Activated naive CD8-positive, alpha-beta T cell (primary cell): ENCODE data around the gene BMP6.

ENCODE experiments used
- H3K27ac Mint-ChIP-seq: one replicate; pipeline ENCODE4 v1.8.0; 2021; ENCODE audit warnings: mixed read lengths
- H3K27me3 Mint-ChIP-seq: one replicate; pipeline ENCODE4 v1.8.0; 2021; ENCODE audit warnings: mixed read lengths
- H3K36me3 Mint-ChIP-seq: one replicate; pipeline ENCODE4 v1.8.0; 2021; ENCODE audit warnings: mixed read lengths
- H3K4me1 Mint-ChIP-seq: one replicate; pipeline ENCODE4 v1.8.0; 2021; ENCODE audit warnings: low read depth, mixed read lengths
- H3K4me3 Mint-ChIP-seq: one replicate; pipeline ENCODE4 v1.8.0; 2021; ENCODE audit warnings: mild to moderate bottlenecking, mixed read lengths
- H3K9me3 Mint-ChIP-seq: one replicate; pipeline ENCODE4 v1.8.0; 2021; ENCODE audit warnings: low read depth, mixed read lengths

The BMP6 gene

DNA sequence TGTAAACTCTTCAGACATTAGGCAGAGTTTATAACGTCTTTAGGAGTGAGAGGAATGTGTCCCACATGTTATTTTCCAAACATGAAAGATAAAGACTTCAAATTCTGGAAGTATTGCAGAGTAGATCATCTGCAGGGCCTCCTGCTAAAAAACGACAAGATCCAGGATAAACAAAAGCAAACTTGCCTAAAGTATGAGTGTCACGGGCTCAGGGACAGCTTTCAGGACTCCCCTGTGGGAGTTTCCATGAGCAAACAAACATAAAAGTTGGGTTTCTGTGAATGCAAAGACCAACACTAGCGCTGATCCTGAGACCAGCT is 107.8 kb downstream of the BMP6 start:
- Mint-ChIP-seq H3K4me3 (no peak overlapping the region), H3K4me1 (no peaks in the 10 kb centered on the region), H3K9me3 (no peaks in the 10 kb centered on the region), H3K36me3 (no peaks in the 10 kb centered on the region), H3K27me3 (peaks cover 12% of the 10 kb centered on the region), H3K27ac (no peak overlapping the region)

DNA sequence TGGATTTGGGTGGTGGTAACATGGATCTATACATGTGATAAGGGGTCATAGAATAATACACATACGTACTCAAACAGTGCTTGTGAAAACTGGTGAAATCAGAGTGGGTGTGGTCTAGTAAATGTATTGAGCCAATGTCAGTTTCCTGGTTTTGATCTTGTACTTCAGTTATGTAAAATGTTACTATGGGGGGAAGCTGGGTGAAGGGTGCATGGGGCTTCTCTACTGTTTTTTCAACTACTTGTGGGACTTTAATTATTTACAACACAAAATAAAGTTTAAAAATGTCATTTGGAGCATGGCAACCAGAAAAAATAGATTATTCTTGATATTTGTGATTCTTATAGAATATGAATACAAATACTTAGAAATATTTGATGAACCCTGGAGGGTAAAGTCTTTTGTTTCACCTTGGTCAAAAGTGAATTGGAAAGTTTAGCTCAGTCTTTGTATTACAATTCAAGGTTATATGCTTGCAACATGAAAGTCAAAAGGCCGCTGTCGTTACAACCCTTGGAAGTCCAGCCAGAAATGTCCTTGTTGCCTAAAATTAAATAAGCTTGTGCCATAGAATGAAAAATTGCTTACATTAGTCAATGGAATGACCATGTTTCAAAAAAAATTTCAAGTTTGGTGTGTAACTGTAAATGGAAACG is 110.6 kb downstream of the BMP6 start:
- Mint-ChIP-seq H3K4me3 (no peak overlapping the region), H3K9me3 (no peaks in the 10 kb centered on the region), H3K36me3 (no peaks in the 10 kb centered on the region), H3K4me1 (no peaks in the 10 kb centered on the region), H3K27ac (no peak overlapping the region), H3K27me3 (peaks cover 5% of the 10 kb centered on the region)

- no peaks in the 10 kb centered on the region for H3K4me1 Mint-ChIP-seq
- H3K27me3 Mint-ChIP-seq: peaks cover 7% of the 10 kb centered on the region
- H3K27ac Mint-ChIP-seq: no peak overlapping the region
- H3K9me3 Mint-ChIP-seq: no peaks in the 10 kb centered on the region
- no peak overlapping the region for H3K4me3 Mint-ChIP-seq
- no peaks in the 10 kb centered on the region for H3K36me3 Mint-ChIP-seq
These were observed 116.0 kb downstream of the BMP6 start for GRCh38 chr6:7841781-7842468.

GRCh38 chr6:7846966-7847818 is 121.3 kb downstream of the BMP6 start:
- Mint-ChIP-seq H3K9me3 (peaks cover 5% of the 10 kb centered on the region), H3K27me3 (peaks cover 5% of the 10 kb centered on the region), H3K4me1 (no peaks in the 10 kb centered on the region), H3K4me3 (no peak overlapping the region), H3K27ac (no peak overlapping the region), H3K36me3 (no peaks in the 10 kb centered on the region)

DNA sequence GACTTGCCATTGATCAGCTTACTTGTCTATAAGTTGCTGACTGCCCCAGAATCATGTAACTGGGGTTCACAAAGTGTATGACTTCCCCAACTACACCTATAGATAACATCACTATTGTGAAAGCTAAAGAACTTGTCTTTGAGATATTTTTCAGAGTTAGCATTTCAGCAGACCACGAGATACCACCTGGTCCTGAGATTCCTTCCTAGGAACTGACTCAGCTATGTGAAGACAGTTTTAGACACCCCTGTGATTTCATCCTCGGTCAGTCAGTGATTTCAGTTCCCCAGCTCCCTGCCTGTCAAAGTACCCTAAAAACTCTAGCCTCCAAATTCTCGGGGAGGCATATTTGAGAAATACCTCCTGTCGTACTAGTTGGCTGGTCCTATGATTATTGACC is 122.3 kb downstream of the BMP6 start:
- H3K27me3 Mint-ChIP-seq: peaks cover 5% of the 10 kb centered on the region
- H3K4me3 Mint-ChIP-seq: no peak overlapping the region
- H3K9me3 Mint-ChIP-seq: peaks cover 12% of the 10 kb centered on the region
- no peaks in the 10 kb centered on the region for H3K4me1 Mint-ChIP-seq
- H3K27ac Mint-ChIP-seq: no peak overlapping the region
- H3K36me3 Mint-ChIP-seq: peaks cover 2% of the 10 kb centered on the region

DNA sequence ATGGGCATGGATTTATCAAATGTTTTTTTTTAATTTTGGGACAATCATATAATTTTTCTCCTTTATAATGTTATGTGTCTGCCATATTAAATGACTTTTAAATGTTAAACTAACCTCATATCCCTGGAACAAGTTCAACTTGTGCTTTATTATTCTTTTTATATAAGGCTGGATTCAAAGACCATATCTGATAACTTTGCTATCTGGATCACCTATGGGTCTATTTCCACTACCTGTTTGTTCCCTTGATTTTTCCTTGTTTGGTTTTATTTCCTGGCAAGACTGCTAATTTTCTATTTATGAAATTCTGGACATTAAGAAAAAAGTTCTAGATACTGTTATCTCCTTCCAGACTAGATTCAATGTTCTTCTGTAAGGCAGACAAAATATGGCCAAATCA is 125.9 kb downstream of the BMP6 start:
- H3K36me3 Mint-ChIP-seq: peaks cover 2% of the 10 kb centered on the region
- no peak overlapping the region for H3K4me3 Mint-ChIP-seq
- no peaks in the 10 kb centered on the region for H3K27me3 Mint-ChIP-seq
- peaks cover 13% of the 10 kb centered on the region for H3K9me3 Mint-ChIP-seq
- no peaks in the 10 kb centered on the region for H3K4me1 Mint-ChIP-seq
- no peak overlapping the region for H3K27ac Mint-ChIP-seq

DNA sequence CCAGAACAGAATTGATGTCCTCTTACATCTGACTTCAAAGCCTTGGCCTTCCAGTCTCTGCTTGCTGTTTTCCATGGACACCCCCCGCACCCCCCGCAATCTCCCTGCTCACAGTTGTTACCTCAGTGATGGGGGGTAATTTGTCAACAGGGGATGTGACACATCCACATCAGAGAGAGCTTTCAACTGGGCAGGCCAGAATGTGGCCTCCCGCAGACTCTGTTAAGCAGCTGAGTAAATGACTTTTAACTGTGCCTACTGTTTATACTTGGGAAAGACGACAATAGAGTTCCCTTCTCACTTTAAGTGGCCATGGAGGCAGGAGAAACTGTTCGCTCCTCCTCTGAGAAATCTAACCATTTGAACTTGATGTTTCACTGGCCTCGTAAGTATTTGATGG is 133.7 kb downstream of the BMP6 start:
- H3K9me3 Mint-ChIP-seq: no peaks in the 10 kb centered on the region
- H3K27me3 Mint-ChIP-seq: peaks cover 5% of the 10 kb centered on the region
- no peaks in the 10 kb centered on the region for H3K36me3 Mint-ChIP-seq
- no peak overlapping the region for H3K27ac Mint-ChIP-seq
- no peaks in the 10 kb centered on the region for H3K4me1 Mint-ChIP-seq
- H3K4me3 Mint-ChIP-seq: no peak overlapping the region

- Mint-ChIP-seq H3K36me3 (no peaks in the 10 kb centered on the region), H3K4me1 (no peaks in the 10 kb centered on the region), H3K27ac (no peak overlapping the region), H3K9me3 (no peaks in the 10 kb centered on the region), H3K4me3 (no peak overlapping the region), H3K27me3 (no peaks in the 10 kb centered on the region)
These were observed 139.9 kb downstream of the BMP6 start for GRCh38 chr6:7865781-7866180.

GRCh38 chr6:7866526-7866925 is 140.6 kb downstream of the BMP6 start:
- H3K27ac Mint-ChIP-seq: no peak overlapping the region
- no peaks in the 10 kb centered on the region for H3K4me1 Mint-ChIP-seq
- H3K9me3 Mint-ChIP-seq: no peaks in the 10 kb centered on the region
- no peaks in the 10 kb centered on the region for H3K27me3 Mint-ChIP-seq
- H3K36me3 Mint-ChIP-seq: no peaks in the 10 kb centered on the region
- H3K4me3 Mint-ChIP-seq: no peak overlapping the region

DNA sequence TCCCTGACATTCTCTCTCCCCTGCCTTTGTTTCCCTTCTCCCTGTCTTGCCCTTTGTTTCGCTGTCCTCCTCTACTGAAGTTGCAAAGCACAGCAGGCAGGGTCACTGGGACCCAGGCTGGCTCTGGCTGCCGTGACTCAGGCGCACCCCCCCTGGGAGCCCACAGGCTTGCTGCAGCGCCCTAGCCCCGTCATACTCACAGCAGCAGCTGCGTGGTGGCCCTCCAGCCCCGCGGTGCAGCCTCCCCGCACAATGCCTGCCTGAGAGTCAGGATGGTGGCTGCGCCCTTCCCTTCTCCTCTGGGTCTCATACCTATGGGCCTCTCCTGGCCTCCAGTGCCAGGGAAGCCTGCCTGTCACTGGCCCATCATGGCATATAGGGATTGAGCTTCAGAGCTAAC is 143.0 kb downstream of the BMP6 start:
- Mint-ChIP-seq H3K27ac (no peak overlapping the region), H3K27me3 (no peaks in the 10 kb centered on the region), H3K4me3 (no peak overlapping the region), H3K9me3 (peaks cover 9% of the 10 kb centered on the region), H3K4me1 (no peaks in the 10 kb centered on the region), H3K36me3 (no peaks in the 10 kb centered on the region)

- Mint-ChIP-seq H3K4me3 (no peak overlapping the region), H3K4me1 (no peaks in the 10 kb centered on the region), H3K27me3 (no peaks in the 10 kb centered on the region), H3K9me3 (peaks cover 4% of the 10 kb centered on the region), H3K27ac (no peak overlapping the region), H3K36me3 (peaks cover 17% of the 10 kb centered on the region)
These were observed 152.6 kb downstream of the BMP6 start for GRCh38 chr6:7878401-7878964.

- H3K27ac Mint-ChIP-seq: no peak overlapping the region
- no peaks in the 10 kb centered on the region for H3K27me3 Mint-ChIP-seq
These were observed 153.1 kb downstream of the BMP6 start for GRCh38 chr6:7879043-7879442.

DNA sequence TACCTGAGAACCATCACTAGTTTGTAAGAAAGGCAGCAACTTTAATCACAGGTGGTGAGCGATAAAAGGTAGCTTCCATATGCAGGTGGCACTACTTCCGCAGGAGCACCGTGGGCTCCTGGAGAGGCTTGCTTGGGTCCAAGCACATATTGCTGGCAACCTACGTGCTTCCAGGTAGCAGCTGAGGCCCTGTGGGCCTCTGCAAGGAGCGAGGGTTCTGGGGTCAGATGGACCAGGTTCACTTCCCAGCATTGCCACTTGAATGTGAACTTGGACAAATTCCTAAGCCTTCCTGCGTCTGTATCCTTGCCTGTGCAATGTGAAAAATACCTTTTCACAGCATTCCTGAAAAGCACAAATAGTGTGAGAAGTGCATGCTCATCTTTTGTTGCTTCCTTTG is 153.7 kb downstream of the BMP6 start:
- no peaks in the 10 kb centered on the region for H3K9me3 Mint-ChIP-seq
- peaks cover 28% of the 10 kb centered on the region for H3K36me3 Mint-ChIP-seq
- no peak overlapping the region for H3K4me3 Mint-ChIP-seq
- no peaks in the 10 kb centered on the region for H3K27me3 Mint-ChIP-seq
- no peak overlapping the region for H3K27ac Mint-ChIP-seq
- H3K4me1 Mint-ChIP-seq: no peaks in the 10 kb centered on the region

More at GRCh38 chr6:7879043-7879442, 153.1 kb downstream of the BMP6 start:
- no peaks in the 10 kb centered on the region for H3K4me1 Mint-ChIP-seq
- no peak overlapping the region for H3K4me3 Mint-ChIP-seq
- peaks cover 22% of the 10 kb centered on the region for H3K36me3 Mint-ChIP-seq
- no peaks in the 10 kb centered on the region for H3K9me3 Mint-ChIP-seq

DNA sequence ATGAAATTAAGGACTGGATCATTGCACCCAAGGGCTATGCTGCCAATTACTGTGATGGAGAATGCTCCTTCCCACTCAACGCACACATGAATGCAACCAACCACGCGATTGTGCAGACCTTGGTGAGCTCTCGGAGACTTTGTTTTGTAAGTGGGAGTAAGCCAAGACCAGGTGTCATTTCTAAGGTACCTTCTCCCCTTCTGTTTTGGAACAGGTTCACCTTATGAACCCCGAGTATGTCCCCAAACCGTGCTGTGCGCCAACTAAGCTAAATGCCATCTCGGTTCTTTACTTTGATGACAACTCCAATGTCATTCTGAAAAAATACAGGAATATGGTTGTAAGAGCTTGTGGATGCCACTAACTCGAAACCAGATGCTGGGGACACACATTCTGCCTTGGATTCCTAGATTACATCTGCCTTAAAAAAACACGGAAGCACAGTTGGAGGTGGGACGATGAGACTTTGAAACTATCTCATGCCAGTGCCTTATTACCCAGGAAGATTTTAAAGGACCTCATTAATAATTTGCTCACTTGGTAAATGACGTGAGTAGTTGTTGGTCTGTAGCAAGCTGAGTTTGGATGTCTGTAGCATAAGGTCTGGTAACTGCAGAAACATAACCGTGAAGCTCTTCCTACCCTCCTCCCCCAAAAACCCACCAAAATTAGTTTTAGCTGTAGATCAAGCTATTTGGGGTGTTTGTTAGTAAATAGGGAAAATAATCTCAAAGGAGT is 154.2 kb downstream of the BMP6 start:
- Mint-ChIP-seq H3K27me3 (no peaks in the 10 kb centered on the region), H3K4me3 (no peak overlapping the region), H3K36me3 (peaks cover 30% of the 10 kb centered on the region), H3K9me3 (no peaks in the 10 kb centered on the region), H3K27ac (no peak overlapping the region), H3K4me1 (no peaks in the 10 kb centered on the region)

- no peaks in the 10 kb centered on the region for H3K9me3 Mint-ChIP-seq
- no peak overlapping the region for H3K4me3 Mint-ChIP-seq
- peaks cover 31% of the 10 kb centered on the region for H3K36me3 Mint-ChIP-seq
- H3K4me1 Mint-ChIP-seq: no peaks in the 10 kb centered on the region
- no peak overlapping the region for H3K27ac Mint-ChIP-seq
- H3K27me3 Mint-ChIP-seq: no peaks in the 10 kb centered on the region
These were observed 154.8 kb downstream of the BMP6 start for GRCh38 chr6:7880718-7881107.
